HepG2 (cell line): Measurements from ENCODE around the gene NBEAL2. TPM values are rescaled to one million over a fixed set of nuclear protein-coding genes. Genes with fewer than 3 reads are reported as not detected.
A peak's percentile ranks its signal among the peaks of the same experiment; 100 is the strongest.

Source experiments
- ATAC-seq: fragments of 200-7000 bp; cut with Tn5 transposase; 3 replicates; pipeline ENCODE4 v1.9.1; 2020; ENCODE audit warnings: mild to moderate bottlenecking, moderate library complexity
- BruUV-seq: library from RNA; stranded (reverse); fragments of 400-500 nt; replicated peaks from 2 replicates; lab custom pipeline; 2021; lab: Mats Ljungman, UMichigan
- CTCF ChIA-PET: fragments of 300-600 bp; formaldehyde crosslinking; extraction: SDS; loops from one replicate; lab custom pipeline; 2021; ENCODE audit warnings: low total read pairs, inconsistent platforms, low intra/inter-chr PET ratio; lab: Yijun Ruan, JAX
- POLR2A ChIA-PET: fragments of 350-600 bp; sonication (Branson Sonifier 250); formaldehyde crosslinking; loops from one replicate; lab custom pipeline; 2020; ENCODE audit warnings: antibody characterized with exemption, inconsistent platforms; lab: Yijun Ruan, JAX
- DNase-seq: peaks from one replicate; pipeline ENCODE4 v3.0.0-alpha.2; 2015; ENCODE audit warnings: low spot score
- FAIRE-seq: peaks from 3 replicates; lab custom pipeline; 2011; peaks lifted over from hg19 to GRCh38; lab: Jason Lieb, UNC
- H2AFZ ChIP-seq: one replicate; pipeline ENCODE4 v1.6.1; 2011; ENCODE audit warnings: low read length, inconsistent platforms
- H3K27ac ChIP-seq: fragments of 300-600 bp; 3 replicates; pipeline ENCODE4 v1.8.0; 2011; ENCODE audit warnings: mixed run types, mild to moderate bottlenecking, mixed read lengths, low read length, inconsistent platforms; ENCODE audit not compliant: insufficient read depth; ENCODE audit errors: extremely low read length
- H3K27me3 ChIP-seq, 2 experiments: fragments of 200-600 bp in 1 of 2; 2 replicates in 1 of 2; 3 replicates in 1 of 2; pipeline versions ENCODE4 v1.6.0 to v1.8.0; 2011; ENCODE audit warnings: low read length in 2 of 2, mild to moderate bottlenecking in 2 of 2, moderate library complexity in 2 of 2, inconsistent platforms in 1 of 2; ENCODE audit not compliant: insufficient read depth in 2 of 2, control insufficient read depth in 1 of 2
- H3K36me3 ChIP-seq, 2 experiments: fragments of 200-600 bp in 1 of 2; replicated peaks in 1 of 2; 2 replicates in 1 of 2; 3 replicates in 1 of 2; pipeline versions ENCODE4 v1.5.1 to v1.8.0; 2011; ENCODE audit warnings: low read length in 2 of 2, inconsistent platforms in 1 of 2; ENCODE audit not compliant: insufficient read depth in 2 of 2, control insufficient read depth in 1 of 2
- H3K4me1 ChIP-seq: 2 replicates; pipeline ENCODE4 v1.5.1; 2012; ENCODE audit warnings: low read length, inconsistent platforms; ENCODE audit not compliant: insufficient read depth
- H3K4me2 ChIP-seq: 2 replicates; pipeline ENCODE4 v1.6.0; 2011; ENCODE audit warnings: low read depth, low read length, inconsistent platforms
- H3K4me3 ChIP-seq, 3 experiments: fragments of 200-600 bp in 1 of 3; sonication (generic), shearing (Covaris generic) in 1 of 3; replicated peaks in 1 of 3; 2 replicates each; pipeline ENCODE4 v1.5.1; 2011 to 2016; ENCODE audit warnings: low read length in 3 of 3, inconsistent platforms in 2 of 3, low read depth in 2 of 3, mild to moderate bottlenecking in 2 of 3, control low read depth in 1 of 3, mixed read lengths in 1 of 3; ENCODE audit not compliant: insufficient read depth in 1 of 3
- H3K79me2 ChIP-seq: one replicate; pipeline ENCODE4 v1.6.1; 2011; ENCODE audit warnings: low read length, inconsistent platforms; ENCODE audit not compliant: insufficient read depth
- H3K9ac ChIP-seq: 2 replicates; pipeline ENCODE4 v1.6.0; 2011; ENCODE audit warnings: mild to moderate bottlenecking, low read depth, low read length, inconsistent platforms; ENCODE audit not compliant: insufficient read depth
- H3K9me3 ChIP-seq: 2 replicates; pipeline ENCODE4 v1.5.1; 2012; ENCODE audit warnings: mild to moderate bottlenecking, low read length
- H4K20me1 ChIP-seq: 2 replicates; pipeline ENCODE4 v1.6.0; 2011; ENCODE audit warnings: inconsistent platforms, mild to moderate bottlenecking, low read length, moderate library complexity; ENCODE audit not compliant: insufficient read depth
- AGO2 ChIP-seq: fragments of 200-400 bp; formaldehyde crosslinking; optimal IDR thresholded peaks from 2 replicates; pipeline ENCODE3; 2017; ENCODE audit warnings: mild to moderate bottlenecking, low read depth, low read length, moderate library complexity
- CBX1 ChIP-seq: IDR thresholded peaks from one replicate; pipeline ENCODE4 v1.6.1; 2016; ENCODE audit warnings: antibody characterized with exemption, low read depth
- HDAC6 ChIP-seq: fragments of 200-600 bp; sonication (generic); IDR thresholded peaks from 2 replicates; pipeline ENCODE4 v1.7.0; 2017; ENCODE audit warnings: mild to moderate bottlenecking, antibody characterized with exemption, low read length, low read depth
- HNF4A ChIP-seq: sonication (generic); formaldehyde crosslinking; IDR thresholded peaks from 2 replicates; pipeline ENCODE4 v1.4.0; 2020; ENCODE audit warnings: missing genetic modification reagents
- HOXA5 ChIP-seq: sonication (generic); formaldehyde crosslinking; IDR thresholded peaks from 2 replicates; pipeline ENCODE4 v1.4.0; 2020; ENCODE audit warnings: missing genetic modification reagents
- POLR2AphosphoS2 ChIP-seq: IDR thresholded peaks from 2 replicates; pipeline ENCODE4 v1.6.1; 2011; ENCODE audit warnings: low read depth, low read length, improper control_type of control experiment
- RBM22 ChIP-seq: fragments of 200-400 bp; formaldehyde crosslinking; optimal IDR thresholded peaks from 2 replicates; pipeline ENCODE3; 2017; ENCODE audit warnings: mild to moderate bottlenecking, low read length, moderate library complexity
- TBX2 ChIP-seq: sonication (generic); formaldehyde crosslinking; IDR thresholded peaks from 2 replicates; pipeline ENCODE4 v1.5.0; 2020; ENCODE audit warnings: missing genetic modification reagents, mild to moderate bottlenecking, borderline replicate concordance
- TOPORS ChIP-seq: sonication (generic); formaldehyde crosslinking; IDR thresholded peaks from 2 replicates; pipeline ENCODE4 v1.8.0; 2023; ENCODE audit warnings: mild to moderate bottlenecking, missing genetic modification reagents
- ZFP90 ChIP-seq: sonication (generic); formaldehyde crosslinking; IDR thresholded peaks from 2 replicates; pipeline ENCODE4 v1.8.0; 2022; ENCODE audit warnings: missing genetic modification reagents, mild to moderate bottlenecking, inconsistent platforms, borderline replicate concordance
- ZNF460 ChIP-seq: sonication (generic); formaldehyde crosslinking; IDR thresholded peaks from 2 replicates; pipeline ENCODE4 v1.5.1; 2020; ENCODE audit warnings: missing genetic modification reagents, mild to moderate bottlenecking, borderline replicate concordance
- ZNF556 ChIP-seq: sonication (generic); formaldehyde crosslinking; IDR thresholded peaks from 2 replicates; pipeline ENCODE4 v1.4.0; 2020; ENCODE audit warnings: mild to moderate bottlenecking, missing genetic modification reagents, borderline replicate concordance
- ZNF780A ChIP-seq: sonication (generic); formaldehyde crosslinking; IDR thresholded peaks from 2 replicates; pipeline ENCODE4 v1.8.0; 2022; ENCODE audit warnings: mild to moderate bottlenecking, missing genetic modification reagents, moderate library complexity
- WGBS: methylation state at CpG from one replicate; pipeline ENCODE4 v1.1.6; 2017; ENCODE audit warnings: low lambda C conversion rate; 5-methylcytosine and 5-hydroxymethylcytosine counted together
- in situ Hi-C: cut with HindIII; loops from 2 replicates; pipeline ENCODE4 v1.10.0; 2017; ENCODE audit warnings: low pct_unique_long_range_greater_than_20kb; ENCODE audit not compliant: extremely low pct_ligation_motif_present
- intact Hi-C: fragments of 100-400 bp; cut with micrococcal nuclease; formaldehyde crosslinking; loops from one replicate; pipeline ENCODE4 v1.10.0; 2022; ENCODE audit not compliant: unreplicated experiment
- polyA plus RNA-seq, 8 experiments: library from polyadenylated mRNA; depleted of rRNA in 3 of 8; stranded (reverse) in 7 of 8; unstranded in 1 of 8; fragments of >200 nt; fragmentation: Illumina TruSeq in 4 of 8; extraction: Trizol in 4 of 8; gene quantifications; 2 replicates each; pipeline versions ENCODE4 v1.2.1 to v1.2.3, GENCODE V29; 2011 to 2016; ENCODE audit warnings: low read depth in 4 of 8, missing spikeins in 1 of 8, mixed read lengths in 1 of 8; ENCODE audit not compliant: insufficient read depth in 1 of 8
- total RNA-seq, 5 experiments: library from RNA; depleted of rRNA; stranded (reverse); fragments of >200 nt; fragmentation: Illumina TruSeq; extraction: Trizol; gene quantifications; 2 replicates each; pipeline ENCODE4 v1.2.3, GENCODE V29; 2016; ENCODE audit warnings: low read depth in 1 of 5
- TF ChIP-seq, protein P1 (sequence below): sonication (generic); formaldehyde crosslinking; IDR thresholded peaks from 2 replicates; pipeline ENCODE4 v1.8.1; 2023; ENCODE audit warnings: missing genetic modification reagents, mild to moderate bottlenecking, borderline replicate concordance
- TF ChIP-seq, protein P2 (sequence below): sonication (generic); formaldehyde crosslinking; IDR thresholded peaks from 2 replicates; pipeline ENCODE4 v1.8.1; 2023; ENCODE audit warnings: mild to moderate bottlenecking, moderate library complexity, missing genetic modification reagents
- TF ChIP-seq, protein P3 (sequence below): fragments of 450-650 bp; IDR thresholded peaks from 2 replicates; pipeline ENCODE4 v1.6.1; 2017

Gene NBEAL2
- total and polyA plus RNA-seq, 2 of the 13 experiments (the other 11 are each of a cell fraction or from before 2014, with no cell fraction given), result 9.7 to 12.4 TPM

DNA sequence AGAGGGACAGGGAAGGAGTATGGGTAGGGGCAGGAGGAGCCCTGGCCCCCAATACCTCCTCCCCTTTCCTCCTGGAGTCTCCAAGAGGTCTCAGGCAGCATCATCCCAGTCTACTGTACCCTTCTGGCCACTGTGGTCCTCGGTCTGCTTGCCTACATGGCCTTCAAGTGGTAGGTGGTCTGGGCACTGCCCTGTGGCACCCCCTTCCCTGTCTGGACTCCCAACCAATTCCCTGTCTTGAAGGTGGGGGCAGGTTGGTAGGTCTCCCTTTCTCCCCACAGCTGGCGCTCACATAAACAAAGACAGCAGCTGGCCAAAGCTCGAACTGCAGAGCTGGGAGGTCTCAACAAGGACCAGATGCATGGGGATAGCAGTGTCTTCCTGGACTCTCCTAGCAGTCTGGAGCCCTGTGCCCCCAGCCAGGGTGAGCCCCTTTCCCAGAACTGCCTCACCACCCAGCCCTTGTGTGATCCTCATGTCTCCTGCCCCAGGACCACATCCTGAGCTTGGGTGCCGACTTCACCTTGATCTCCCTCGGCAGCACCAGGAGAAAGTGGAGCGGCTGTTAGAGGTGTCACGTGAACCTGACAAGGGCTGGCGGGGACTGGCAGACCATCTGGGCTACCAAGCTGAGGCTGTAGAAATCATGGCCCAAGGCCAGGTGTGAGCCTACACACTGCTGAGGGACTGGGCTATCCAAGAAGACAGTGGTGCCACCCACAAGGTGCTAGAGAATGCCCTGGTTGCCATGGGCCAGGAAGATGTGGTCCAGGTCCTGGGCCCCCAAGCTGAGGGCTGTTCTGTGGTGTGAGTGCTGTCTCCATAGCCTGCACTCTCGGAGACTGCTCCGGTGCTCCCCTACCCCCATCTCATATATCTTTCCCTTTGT, 33.1 kb downstream of the NBEAL2 start:
- Histone ChIP-seq H4K20me1 (no peaks in the 10 kb centered on the region), H3K9me3 (no peaks in the 10 kb centered on the region), H3K4me1 (peaks cover 16% of the 10 kb centered on the region), H3K79me2 (no peaks in the 10 kb centered on the region), H3K4me3 (no peak overlapping the region), H3K27me3 (no peaks in the 10 kb centered on the region), H3K36me3 (peaks cover 12 to 27% of the 10 kb centered on the region in 2 experiments), H2AFZ (no peak overlapping the region), H3K27ac (no peak overlapping the region), H3K9ac (no peak overlapping the region), H3K4me2 (no peak overlapping the region)
- ChIA-PET CTCF (no interaction called here), POLR2A (no interaction called here)
- ATAC-seq (peak; percentile 11), DNase-seq (no peak), FAIRE-seq (no peak)
- TF ChIP-seq, protein P1, sequence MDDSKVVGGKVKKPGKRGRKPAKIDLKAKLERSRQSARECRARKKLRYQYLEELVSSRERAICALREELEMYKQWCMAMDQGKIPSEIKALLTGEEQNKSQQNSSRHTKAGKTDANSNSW (CRISPR knock-in tag), result no peak
- TF ChIP-seq RBM22 (peak; percentile 44), AGO2 (peak; percentile 54), HNF4A (no peak)
- WGBS, result 92% methylated on average over 8 of the region's 10 CpGs
- intact Hi-C loops (loop anchor here (10.0 kb wide), 1 partner anchor 52 kb away; no protein-coding TSS in a partner anchor), in situ Hi-C loops (no loop called here)
- no TSS peak for BruUV-seq

DNA sequence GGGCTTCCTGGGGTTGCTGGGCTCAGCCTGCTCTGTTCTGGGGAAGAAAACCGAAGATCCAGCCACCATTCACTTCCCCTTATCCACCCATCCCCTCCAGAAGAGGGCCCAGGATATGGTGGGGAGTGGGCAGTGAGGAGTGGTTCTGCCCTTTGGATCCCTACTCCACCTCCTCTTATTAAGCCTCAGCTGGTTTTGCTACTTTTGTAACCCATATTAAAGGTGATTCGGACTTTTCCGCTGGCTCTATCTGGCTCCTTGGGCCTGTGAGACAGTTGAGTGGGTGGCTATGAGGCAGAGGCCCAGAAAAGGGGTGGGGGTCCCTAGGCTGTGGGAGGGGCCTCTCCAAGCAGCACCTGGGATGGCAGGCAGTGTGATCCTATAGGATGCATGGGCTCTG, 33.8 kb downstream of the NBEAL2 start:
- no TSS peak for BruUV-seq
- POLR2A ChIA-PET, result no interaction called here
- Histone ChIP-seq H3K4me3 (no peak overlapping the region), H3K4me1 (peaks cover 22% of the 10 kb centered on the region), H3K36me3 (peaks cover 12 to 26% of the 10 kb centered on the region in 2 experiments), H3K9ac (no peak overlapping the region), H3K79me2 (no peaks in the 10 kb centered on the region), H3K4me2 (no peak overlapping the region), H2AFZ (no peak overlapping the region), H3K27ac (no peak overlapping the region), H4K20me1 (no peaks in the 10 kb centered on the region), H3K27me3 (no peaks in the 10 kb centered on the region), H3K9me3 (no peaks in the 10 kb centered on the region)
- no peak for DNase-seq
- no peak for FAIRE-seq
- 100% methylated on average over 3 of the region's 3 CpGs for WGBS
- no peak for ATAC-seq
- CTCF ChIA-PET, result no interaction called here
- intact Hi-C loops, result loop anchor here (10.0 kb wide), 1 partner anchor 52 kb away; no protein-coding TSS in a partner anchor
- in situ Hi-C loops, result no loop called here
- TF ChIP-seq ZNF460 (CRISPR knock-in tag) (no peak), CBX1 (no peak), ZFP90 (CRISPR knock-in tag) (no peak), ZNF556 (CRISPR knock-in tag) (no peak), POLR2AphosphoS2 (no peak), TBX2 (CRISPR knock-in tag) (no peak), HOXA5 (CRISPR knock-in tag) (no peak), HDAC6 (no peak), TOPORS (CRISPR knock-in tag) (no peak), ZNF780A (CRISPR knock-in tag) (no peak)
- TF ChIP-seq, protein P2, sequence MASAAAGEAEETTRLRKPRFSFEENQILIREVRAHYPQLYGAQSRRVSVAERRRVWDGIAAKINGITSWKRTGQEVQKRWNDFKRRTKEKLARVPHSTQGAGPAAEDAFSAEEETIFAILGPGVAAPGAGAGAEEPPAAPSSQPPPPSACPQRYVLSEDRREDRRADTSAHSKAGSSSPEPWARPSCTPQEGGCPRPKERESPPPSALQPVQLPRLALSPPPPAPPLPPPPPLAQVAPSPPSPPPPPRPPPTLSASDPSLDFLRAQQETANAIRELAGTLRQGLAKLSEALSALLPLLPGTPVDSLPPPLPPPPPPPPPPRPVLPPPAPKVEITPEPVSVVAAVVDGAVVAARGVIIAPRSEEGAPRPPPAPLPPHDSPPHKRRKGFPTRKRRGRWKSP (CRISPR knock-in tag), result no peak
- TF ChIP-seq, protein P3, sequence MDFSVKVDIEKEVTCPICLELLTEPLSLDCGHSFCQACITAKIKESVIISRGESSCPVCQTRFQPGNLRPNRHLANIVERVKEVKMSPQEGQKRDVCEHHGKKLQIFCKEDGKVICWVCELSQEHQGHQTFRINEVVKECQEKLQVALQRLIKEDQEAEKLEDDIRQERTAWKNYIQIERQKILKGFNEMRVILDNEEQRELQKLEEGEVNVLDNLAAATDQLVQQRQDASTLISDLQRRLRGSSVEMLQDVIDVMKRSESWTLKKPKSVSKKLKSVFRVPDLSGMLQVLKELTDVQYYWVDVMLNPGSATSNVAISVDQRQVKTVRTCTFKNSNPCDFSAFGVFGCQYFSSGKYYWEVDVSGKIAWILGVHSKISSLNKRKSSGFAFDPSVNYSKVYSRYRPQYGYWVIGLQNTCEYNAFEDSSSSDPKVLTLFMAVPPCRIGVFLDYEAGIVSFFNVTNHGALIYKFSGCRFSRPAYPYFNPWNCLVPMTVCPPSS, result no peak
